Gastroesophageal sphincter (tissue), 3 donors: ENCODE data around the gene KATNAL1.

Experiments used
- POLR2A ChIP-seq, 2 donors: fragments of 450-650 bp; IDR thresholded peaks; one replicate each; pipeline ENCODE4 v1.6.1; 2017; ENCODE audit warnings: antibody characterized with exemption in 2 of 2, mild to moderate bottlenecking in 2 of 2, moderate library complexity in 1 of 2
- TF ChIP-seq, protein P1 (sequence below), 4 experiments: fragments of 200-600 bp in 2 of 4; fragments of 450-650 bp in 2 of 4; sonication (generic) in 1 of 4; IDR thresholded peaks; one replicate each; pipeline ENCODE4 v1.5.1; 2017 to 2019; ENCODE audit warnings: antibody characterized with exemption in 4 of 4, mild to moderate bottlenecking in 2 of 4, moderate library complexity in 2 of 4

DNA sequence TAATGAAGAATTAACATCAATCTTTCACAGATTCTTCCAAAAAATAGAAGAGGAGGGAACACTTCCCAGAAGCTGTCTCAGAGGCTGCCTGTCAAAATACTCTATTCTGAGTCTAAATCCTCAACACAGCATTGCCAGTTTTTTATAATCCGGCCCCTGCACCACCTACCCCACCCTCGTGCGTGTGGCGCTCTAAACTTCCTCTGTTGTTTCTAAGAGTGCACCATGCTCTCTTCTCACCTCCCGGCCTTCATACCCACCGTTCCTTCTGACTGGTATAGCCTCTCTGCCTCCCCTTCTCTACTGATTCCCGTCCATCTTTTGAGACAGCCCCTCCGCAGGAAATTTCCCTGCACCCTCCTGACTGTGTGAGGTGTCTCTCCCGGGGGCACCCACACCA, 136.8 kb downstream of the KATNAL1 start:
- TF ChIP-seq, protein P1, sequence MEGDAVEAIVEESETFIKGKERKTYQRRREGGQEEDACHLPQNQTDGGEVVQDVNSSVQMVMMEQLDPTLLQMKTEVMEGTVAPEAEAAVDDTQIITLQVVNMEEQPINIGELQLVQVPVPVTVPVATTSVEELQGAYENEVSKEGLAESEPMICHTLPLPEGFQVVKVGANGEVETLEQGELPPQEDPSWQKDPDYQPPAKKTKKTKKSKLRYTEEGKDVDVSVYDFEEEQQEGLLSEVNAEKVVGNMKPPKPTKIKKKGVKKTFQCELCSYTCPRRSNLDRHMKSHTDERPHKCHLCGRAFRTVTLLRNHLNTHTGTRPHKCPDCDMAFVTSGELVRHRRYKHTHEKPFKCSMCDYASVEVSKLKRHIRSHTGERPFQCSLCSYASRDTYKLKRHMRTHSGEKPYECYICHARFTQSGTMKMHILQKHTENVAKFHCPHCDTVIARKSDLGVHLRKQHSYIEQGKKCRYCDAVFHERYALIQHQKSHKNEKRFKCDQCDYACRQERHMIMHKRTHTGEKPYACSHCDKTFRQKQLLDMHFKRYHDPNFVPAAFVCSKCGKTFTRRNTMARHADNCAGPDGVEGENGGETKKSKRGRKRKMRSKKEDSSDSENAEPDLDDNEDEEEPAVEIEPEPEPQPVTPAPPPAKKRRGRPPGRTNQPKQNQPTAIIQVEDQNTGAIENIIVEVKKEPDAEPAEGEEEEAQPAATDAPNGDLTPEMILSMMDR (IDR thresholded peaks at IDR 0.05) = no peak
- no peak for TF ChIP-seq POLR2A (IDR thresholded peaks at IDR 0.05)
